Gastrocnemius medialis (tissue), 4 donors: ENCODE measurements around the gene LCNL1.

Source experiments
- CTCF ChIP-seq, 5 experiments: fragments of 450-650 bp in 3 of 5; fragments of 200-600 bp in 2 of 5; sonication (generic) in 2 of 5; IDR thresholded peaks in 4 of 5; conservative IDR thresholded peaks in 1 of 5; 1 replicate in 4 of 5; 2 replicates in 1 of 5; pipeline ENCODE4 v1.5.1; 2016 to 2019; ENCODE audit warnings: antibody characterized with exemption in 5 of 5, mild to moderate bottlenecking in 3 of 5, moderate library complexity in 3 of 5
- POLR2A ChIP-seq, 2 donors: fragments of 450-650 bp; IDR thresholded peaks; one replicate each; pipeline ENCODE4 v1.6.1; 2017; ENCODE audit warnings: antibody characterized with exemption in 2 of 2, mild to moderate bottlenecking in 2 of 2, moderate library complexity in 2 of 2

- TF ChIP-seq POLR2A (IDR thresholded peaks at IDR 0.05): no peak
- no peak for TF ChIP-seq CTCF (IDR thresholded peaks at IDR 0.05 in 4 of 5, conservative IDR thresholded peaks at IDR 0.05 in 1 of 5)
Observed at GRCh38 chr9:137008312-137008711, 25.5 kb downstream of the LCNL1 start.
